Measurements from ENCODE around the gene MAN2B2. TPM values are rescaled to one million over a fixed set of nuclear protein-coding genes. Genes with fewer than 3 reads are reported as not detected.

The MAN2B2 gene
- total and polyA plus RNA-seq, 9 of the 15 experiments (the other 6 are each of a cell fraction or from before 2014, with no cell fraction given): 0.21 to 8.8 (median 3.7) TPM

DNA sequence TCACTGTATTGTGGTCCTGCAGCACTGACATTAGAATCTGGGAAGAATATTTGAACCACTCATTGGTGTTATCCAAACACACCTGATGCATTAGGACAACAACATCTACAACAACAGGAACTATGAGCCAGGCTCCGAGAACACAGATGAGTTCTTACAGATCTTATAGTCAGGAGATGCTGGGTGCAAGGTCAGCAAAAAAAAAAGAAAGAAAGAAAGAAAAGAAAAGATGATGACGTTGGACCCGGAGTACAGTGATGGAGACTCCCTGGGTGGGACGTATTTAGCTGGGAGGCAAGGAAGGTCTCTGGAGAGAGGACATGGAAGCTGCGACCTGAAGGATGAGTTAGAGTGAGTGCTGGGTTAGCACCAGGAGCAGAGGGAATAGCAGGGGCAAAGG lies 17.8 kb upstream of the MAN2B2 start:
- WGBS (ENCODE audit: insufficient coverage, low coverage, missing lambda C conversion rate): 0% methylated on average over 5 of the region's 5 CpGs
- Histone ChIP-seq H3K27me3 (ENCODE audit: control insufficient read depth in 2 of 2, insufficient read depth in 2 of 2, low read length in 2 of 2) (peaks cover 16 to 61% of the 10 kb centered on the region in 2 experiments; a peak in 4 of 5 replicates), H3K36me3 (ENCODE audit: control insufficient read depth, insufficient read depth, low read length) (no peaks in the 10 kb centered on the region), H3K79me2 (ENCODE audit: control insufficient read depth, insufficient read depth, low read length) (no peaks in the 10 kb centered on the region), H3K27ac (ENCODE audit: extremely low read depth, low read depth, low read length) (no peak overlapping the region), H3K9ac (ENCODE audit: insufficient read depth in 1 of 2, low read depth in 2 of 2, low read length in 2 of 2) (no peak overlapping the region), H3K4me2 (ENCODE audit: insufficient read depth, low read length) (no peak overlapping the region), H2AFZ (ENCODE audit: low read depth, low read length) (no peak overlapping the region), H3K4me3 (no peak overlapping the region), H3K9me1 (ENCODE audit: control insufficient read depth, insufficient read depth, low read length) (no peaks in the 10 kb centered on the region), H4K20me1 (replicated peaks; ENCODE audit: control insufficient read depth, insufficient read depth, low read length) (peaks cover 14% of the 10 kb centered on the region; the same call in 1 of the 2 replicates), H3K9me3 (replicated peaks; ENCODE audit: control insufficient read depth, insufficient read depth, low read depth, low read length) (no peaks in the 10 kb centered on the region), H3K4me1 (replicated peaks in 1 of 2; ENCODE audit: control insufficient read depth in 2 of 2, insufficient read depth in 2 of 2, low read length in 2 of 2) (peaks cover 0 to 4% of the 10 kb centered on the region in 2 experiments; a peak in 1 of 5 replicates)
- DNase-seq (ENCODE audit: extremely low read depth in 1 of 4, low spot score in 3 of 4): no peak
- in situ Hi-C loops (cut with MboI): no loop called here
- ChIA-PET CTCF (ENCODE audit: low intra/inter-chr PET ratio) (no interaction called here), POLR2A (interaction anchor here (0.6 kb wide), 1 partner anchor 525 kb away, joined by 3 read pairs; no protein-coding TSS in a partner anchor)
- intact Hi-C loops (cut with micrococcal nuclease): no loop called here
- FAIRE-seq: no peak
- BruUV-seq (replicated peaks): no TSS peak
- no peak for ATAC-seq
- TF ChIP-seq ZNF316 (IDR thresholded peaks at IDR 0.05) (peak; percentile 92), KLF16 (IDR thresholded peaks at IDR 0.05) (no peak), SMARCA4 (IDR thresholded peaks at IDR 0.05) (no peak), MAFG (tag; conservative IDR thresholded peaks at IDR 0.05) (peak; percentile 83), PHF21A (IDR thresholded peaks at IDR 0.05; ENCODE audit: borderline replicate concordance, low read depth) (no peak), MAFK (IDR thresholded peaks at IDR 0.05; ENCODE audit: low read length) (peak; percentile 64; the same call in 1 of the 2 replicates), POLR2G (IDR thresholded peaks at IDR 0.05; ENCODE audit: low read depth, low read length) (no peak), C11orf30 (IDR thresholded peaks at IDR 0.05; ENCODE audit: low read depth) (peak; percentile 71; the same call in 1 of the 2 replicates), MAFF (IDR thresholded peaks at IDR 0.05; ENCODE audit: low read length) (peak; percentile 69), EHMT2 (IDR thresholded peaks at IDR 0.05) (no peak)
- TF ChIP-seq, protein P1, sequence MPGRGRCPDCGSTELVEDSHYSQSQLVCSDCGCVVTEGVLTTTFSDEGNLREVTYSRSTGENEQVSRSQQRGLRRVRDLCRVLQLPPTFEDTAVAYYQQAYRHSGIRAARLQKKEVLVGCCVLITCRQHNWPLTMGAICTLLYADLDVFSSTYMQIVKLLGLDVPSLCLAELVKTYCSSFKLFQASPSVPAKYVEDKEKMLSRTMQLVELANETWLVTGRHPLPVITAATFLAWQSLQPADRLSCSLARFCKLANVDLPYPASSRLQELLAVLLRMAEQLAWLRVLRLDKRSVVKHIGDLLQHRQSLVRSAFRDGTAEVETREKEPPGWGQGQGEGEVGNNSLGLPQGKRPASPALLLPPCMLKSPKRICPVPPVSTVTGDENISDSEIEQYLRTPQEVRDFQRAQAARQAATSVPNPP (IDR thresholded peaks at IDR 0.05; ENCODE audit: borderline replicate concordance, insufficient read depth, insufficient read length): no peak
- TF ChIP-seq, protein P2, sequence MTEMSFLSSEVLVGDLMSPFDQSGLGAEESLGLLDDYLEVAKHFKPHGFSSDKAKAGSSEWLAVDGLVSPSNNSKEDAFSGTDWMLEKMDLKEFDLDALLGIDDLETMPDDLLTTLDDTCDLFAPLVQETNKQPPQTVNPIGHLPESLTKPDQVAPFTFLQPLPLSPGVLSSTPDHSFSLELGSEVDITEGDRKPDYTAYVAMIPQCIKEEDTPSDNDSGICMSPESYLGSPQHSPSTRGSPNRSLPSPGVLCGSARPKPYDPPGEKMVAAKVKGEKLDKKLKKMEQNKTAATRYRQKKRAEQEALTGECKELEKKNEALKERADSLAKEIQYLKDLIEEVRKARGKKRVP (CRISPR knock-in tag; IDR thresholded peaks at IDR 0.05): no peak
- TF ChIP-seq, protein P3, sequence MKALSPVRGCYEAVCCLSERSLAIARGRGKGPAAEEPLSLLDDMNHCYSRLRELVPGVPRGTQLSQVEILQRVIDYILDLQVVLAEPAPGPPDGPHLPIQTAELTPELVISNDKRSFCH (CRISPR knock-in tag; IDR thresholded peaks at IDR 0.05): no peak
- TF ChIP-seq, protein P3 (tag; IDR thresholded peaks at IDR 0.05): no peak
- TF ChIP-seq, protein P4, sequence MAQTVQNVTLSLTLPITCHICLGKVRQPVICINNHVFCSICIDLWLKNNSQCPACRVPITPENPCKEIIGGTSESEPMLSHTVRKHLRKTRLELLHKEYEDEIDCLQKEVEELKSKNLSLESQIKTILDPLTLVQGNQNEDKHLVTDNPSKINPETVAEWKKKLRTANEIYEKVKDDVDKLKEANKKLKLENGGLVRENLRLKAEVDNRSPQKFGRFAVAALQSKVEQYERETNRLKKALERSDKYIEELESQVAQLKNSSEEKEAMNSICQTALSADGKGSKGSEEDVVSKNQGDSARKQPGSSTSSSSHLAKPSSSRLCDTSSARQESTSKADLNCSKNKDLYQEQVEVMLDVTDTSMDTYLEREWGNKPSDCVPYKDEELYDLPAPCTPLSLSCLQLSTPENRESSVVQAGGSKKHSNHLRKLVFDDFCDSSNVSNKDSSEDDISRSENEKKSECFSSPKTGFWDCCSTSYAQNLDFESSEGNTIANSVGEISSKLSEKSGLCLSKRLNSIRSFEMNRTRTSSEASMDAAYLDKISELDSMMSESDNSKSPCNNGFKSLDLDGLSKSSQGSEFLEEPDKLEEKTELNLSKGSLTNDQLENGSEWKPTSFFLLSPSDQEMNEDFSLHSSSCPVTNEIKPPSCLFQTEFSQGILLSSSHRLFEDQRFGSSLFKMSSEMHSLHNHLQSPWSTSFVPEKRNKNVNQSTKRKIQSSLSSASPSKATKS (CRISPR knock-in tag; IDR thresholded peaks at IDR 0.05): no peak
- TF ChIP-seq, protein P5, sequence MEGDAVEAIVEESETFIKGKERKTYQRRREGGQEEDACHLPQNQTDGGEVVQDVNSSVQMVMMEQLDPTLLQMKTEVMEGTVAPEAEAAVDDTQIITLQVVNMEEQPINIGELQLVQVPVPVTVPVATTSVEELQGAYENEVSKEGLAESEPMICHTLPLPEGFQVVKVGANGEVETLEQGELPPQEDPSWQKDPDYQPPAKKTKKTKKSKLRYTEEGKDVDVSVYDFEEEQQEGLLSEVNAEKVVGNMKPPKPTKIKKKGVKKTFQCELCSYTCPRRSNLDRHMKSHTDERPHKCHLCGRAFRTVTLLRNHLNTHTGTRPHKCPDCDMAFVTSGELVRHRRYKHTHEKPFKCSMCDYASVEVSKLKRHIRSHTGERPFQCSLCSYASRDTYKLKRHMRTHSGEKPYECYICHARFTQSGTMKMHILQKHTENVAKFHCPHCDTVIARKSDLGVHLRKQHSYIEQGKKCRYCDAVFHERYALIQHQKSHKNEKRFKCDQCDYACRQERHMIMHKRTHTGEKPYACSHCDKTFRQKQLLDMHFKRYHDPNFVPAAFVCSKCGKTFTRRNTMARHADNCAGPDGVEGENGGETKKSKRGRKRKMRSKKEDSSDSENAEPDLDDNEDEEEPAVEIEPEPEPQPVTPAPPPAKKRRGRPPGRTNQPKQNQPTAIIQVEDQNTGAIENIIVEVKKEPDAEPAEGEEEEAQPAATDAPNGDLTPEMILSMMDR (IDR thresholded peaks at IDR 0.05 in 2 of 3, conservative IDR thresholded peaks at IDR 0.05 in 1 of 3; ENCODE audit: insufficient read depth in 2 of 3, low read depth in 1 of 3, low read length in 3 of 3): no peak
- TF ChIP-seq, protein P6, sequence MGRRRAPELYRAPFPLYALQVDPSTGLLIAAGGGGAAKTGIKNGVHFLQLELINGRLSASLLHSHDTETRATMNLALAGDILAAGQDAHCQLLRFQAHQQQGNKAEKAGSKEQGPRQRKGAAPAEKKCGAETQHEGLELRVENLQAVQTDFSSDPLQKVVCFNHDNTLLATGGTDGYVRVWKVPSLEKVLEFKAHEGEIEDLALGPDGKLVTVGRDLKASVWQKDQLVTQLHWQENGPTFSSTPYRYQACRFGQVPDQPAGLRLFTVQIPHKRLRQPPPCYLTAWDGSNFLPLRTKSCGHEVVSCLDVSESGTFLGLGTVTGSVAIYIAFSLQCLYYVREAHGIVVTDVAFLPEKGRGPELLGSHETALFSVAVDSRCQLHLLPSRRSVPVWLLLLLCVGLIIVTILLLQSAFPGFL (CRISPR knock-in tag; IDR thresholded peaks at IDR 0.05): no peak

Measured in K562 (cell line).